ENCODE measurements around the gene RNU6-9.

The RNU6-9 gene

GRCh38 chr19:931860-932647, 38.8 kb downstream of the RNU6-9 start:
- no peak for DNase-seq

- DNase-seq = peak in 2 of 58 donors; percentile 8 to 49
These were observed 39.6 kb downstream of the RNU6-9 start for GRCh38 chr19:932648-933552.

- no peak for DNase-seq
These were observed 40.2 kb downstream of the RNU6-9 start for GRCh38 chr19:933553-933882.

- DNase-seq = no peak
These were observed 41.0 kb downstream of the RNU6-9 start for GRCh38 chr19:934197-934840.

- DNase-seq = peak in 53 of 58 donors; percentile 15 to 81 (median 63)
These were observed 41.7 kb downstream of the RNU6-9 start for GRCh38 chr19:934865-935479.

GRCh38 chr19:936175-936546, 42.9 kb downstream of the RNU6-9 start:
- no peak for DNase-seq

GRCh38 chr19:937259-937694, 44.0 kb downstream of the RNU6-9 start:
- no peak for DNase-seq

GRCh38 chr19:938233-938923, 45.1 kb downstream of the RNU6-9 start:
- DNase-seq = no peak

- DNase-seq = no peak
These were observed 46.2 kb downstream of the RNU6-9 start for GRCh38 chr19:939439-939838.

- DNase-seq = no peak
These were observed 46.6 kb downstream of the RNU6-9 start for GRCh38 chr19:939922-940321.

GRCh38 chr19:940591-941291, 47.5 kb downstream of the RNU6-9 start:
- DNase-seq = peak in 54 of 58 donors; percentile 23 to 91 (median 66)

GRCh38 chr19:941292-942132, 48.2 kb downstream of the RNU6-9 start:
- no peak for DNase-seq

- no peak for DNase-seq
These were observed 48.9 kb downstream of the RNU6-9 start for GRCh38 chr19:942133-942645.
